DND-41 (cell line): Measurements from ENCODE around the gene PTDSS2.

Experiments
- ATAC-seq: fragments of 200-7000 bp; cut with Tn5 transposase; 3 replicates; pipeline ENCODE4 v1.9.1; 2021; ENCODE audit warnings: low read depth; ENCODE audit not compliant: insufficient read depth
- DNase-seq: peaks from one replicate; pipeline ENCODE4 v3.0.0-alpha.2; 2020
- H2AFZ ChIP-seq: 2 replicates; pipeline ENCODE4 v1.6.0; 2012; ENCODE audit warnings: low read depth, low read length
- H3K27ac ChIP-seq: 2 replicates; pipeline ENCODE4 v1.5.1; 2012; ENCODE audit warnings: low read length, inconsistent platforms
- H3K27me3 ChIP-seq: fragments of 200-600 bp; sonication (generic); 2 replicates; pipeline ENCODE4 v1.6.0; 2012; ENCODE audit warnings: low read length, mild to moderate bottlenecking, inconsistent platforms; ENCODE audit not compliant: insufficient read depth, poor library complexity
- H3K36me3 ChIP-seq: 2 replicates; pipeline ENCODE4 v1.5.1; 2012; ENCODE audit warnings: low read length, inconsistent platforms; ENCODE audit not compliant: insufficient read depth
- H3K4me1 ChIP-seq: 2 replicates; pipeline ENCODE4 v1.5.1; 2012; ENCODE audit warnings: mild to moderate bottlenecking, low read length; ENCODE audit not compliant: insufficient read depth
- H3K4me2 ChIP-seq: 2 replicates; pipeline ENCODE4 v1.6.0; 2012; ENCODE audit warnings: mild to moderate bottlenecking, moderate library complexity, low read length, inconsistent platforms; ENCODE audit not compliant: insufficient read depth
- H3K4me3 ChIP-seq, 2 experiments: fragments of 200-600 bp in 1 of 2; shearing (Covaris generic) in 1 of 2; 2 replicates each; pipeline ENCODE4 v1.5.1; 2012 to 2016; ENCODE audit warnings: inconsistent platforms in 2 of 2, low read length in 2 of 2, mild to moderate bottlenecking in 2 of 2, low read depth in 1 of 2, moderate library complexity in 1 of 2
- H3K79me2 ChIP-seq: 2 replicates; pipeline ENCODE4 v1.6.0; 2012; ENCODE audit warnings: low read length, inconsistent platforms; ENCODE audit not compliant: insufficient read depth
- H3K9ac ChIP-seq: 2 replicates; pipeline ENCODE4 v1.6.0; 2012; ENCODE audit warnings: low read depth, mild to moderate bottlenecking, inconsistent platforms, low read length, moderate library complexity
- H3K9me3 ChIP-seq: 2 replicates; pipeline ENCODE4 v1.5.1; 2012; ENCODE audit warnings: low read length, moderate library complexity, mild to moderate bottlenecking, inconsistent platforms; ENCODE audit not compliant: insufficient read depth, severe bottlenecking
- H4K20me1 ChIP-seq: 2 replicates; pipeline ENCODE4 v1.6.0; 2012; ENCODE audit warnings: low read length; ENCODE audit not compliant: insufficient read depth
- CTCF ChIP-seq: IDR thresholded peaks from 2 replicates; pipeline ENCODE4 v1.5.1; 2012; ENCODE audit warnings: borderline replicate concordance, low read length, moderate library complexity, mild to moderate bottlenecking; ENCODE audit not compliant: poor library complexity, severe bottlenecking; ENCODE audit errors: extremely low read depth
- EZH2 ChIP-seq: IDR thresholded peaks from 3 replicates; pipeline ENCODE4 v1.6.1; 2012; ENCODE audit warnings: borderline replicate concordance, low read depth, mild to moderate bottlenecking, moderate library complexity, low read length, inconsistent platforms; ENCODE audit not compliant: severe bottlenecking

PTDSS2 gene

DNA sequence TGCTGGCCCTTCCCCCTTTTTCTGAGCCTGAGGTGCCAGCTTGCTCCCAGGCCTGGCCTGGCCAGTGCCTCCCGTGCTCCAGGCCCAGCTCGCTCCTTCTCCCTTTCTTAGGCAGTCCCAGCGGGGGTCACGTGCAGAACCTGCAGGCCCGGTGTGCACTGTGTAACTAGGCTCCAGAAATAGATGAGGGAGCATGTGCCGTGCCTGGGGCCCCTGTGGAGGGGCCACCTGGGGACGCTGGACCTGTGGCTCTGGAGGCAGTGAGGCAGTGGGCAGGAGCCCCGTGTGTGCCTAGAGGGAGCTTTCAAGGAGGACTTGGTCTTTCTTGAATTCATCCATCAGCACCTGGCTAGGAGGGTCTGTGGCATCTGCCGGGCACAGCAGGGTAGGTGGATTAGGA is 11.5 kb downstream of the PTDSS2 start:
- no peak overlapping the region for H2AFZ ChIP-seq
- no peak overlapping the region for H3K9ac ChIP-seq
- ATAC-seq (no peak), DNase-seq (no peak)
- H3K79me2 ChIP-seq: peaks cover 29% of the 10 kb centered on the region; the same call in 1 of the 2 replicates
- H3K27ac ChIP-seq: no peak overlapping the region
- no peaks in the 10 kb centered on the region for H3K4me1 ChIP-seq
- H3K4me3 ChIP-seq: no peak overlapping the region
- H4K20me1 ChIP-seq: peaks cover 27% of the 10 kb centered on the region
- no peak for TF ChIP-seq EZH2
- TF ChIP-seq CTCF: no peak
- no peaks in the 10 kb centered on the region for H3K27me3 ChIP-seq
- H3K36me3 ChIP-seq: peaks cover 69% of the 10 kb centered on the region
- no peaks in the 10 kb centered on the region for H3K9me3 ChIP-seq
- no peak overlapping the region for H3K4me2 ChIP-seq

- H3K36me3 ChIP-seq: peaks cover 62% of the 10 kb centered on the region
- H3K4me1 ChIP-seq: no peaks in the 10 kb centered on the region
- H4K20me1 ChIP-seq: peaks cover 23% of the 10 kb centered on the region
- TF ChIP-seq EZH2: no peak
- no peak for TF ChIP-seq CTCF
- DNase-seq (no peak), ATAC-seq (no peak)
- H2AFZ ChIP-seq: no peak overlapping the region
- H3K27me3 ChIP-seq: no peaks in the 10 kb centered on the region
- H3K79me2 ChIP-seq: peaks cover 24% of the 10 kb centered on the region; the same call in 1 of the 2 replicates
- H3K4me2 ChIP-seq: no peak overlapping the region
- no peak overlapping the region for H3K4me3 ChIP-seq
- H3K9me3 ChIP-seq: no peaks in the 10 kb centered on the region
- no peak overlapping the region for H3K9ac ChIP-seq
- no peak overlapping the region for H3K27ac ChIP-seq
Measured at GRCh38 chr11:462107-462890, 12.2 kb downstream of the PTDSS2 start.

DNA sequence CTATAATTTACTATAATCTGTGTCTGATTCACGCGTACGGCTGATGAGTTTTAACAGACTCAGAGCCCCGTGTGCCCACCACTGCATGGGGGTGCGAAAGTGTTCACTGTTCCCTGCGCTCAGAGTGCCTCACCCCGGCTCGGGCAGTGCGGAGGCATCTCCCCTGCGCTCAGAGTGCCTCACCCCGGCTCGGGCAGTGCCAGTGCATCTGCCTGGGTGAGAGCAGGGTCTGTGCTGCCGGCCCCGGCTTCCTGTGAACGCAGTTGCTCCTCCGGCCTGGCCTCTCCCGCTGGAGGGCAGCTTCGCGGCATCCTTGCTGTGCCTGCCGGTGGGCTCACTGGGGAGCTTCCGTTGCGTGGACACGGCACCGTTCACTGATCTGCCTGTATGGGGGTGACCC is 14.2 kb downstream of the PTDSS2 start:
- DNase-seq: no peak
- H2AFZ ChIP-seq: no peak overlapping the region
- no peak overlapping the region for H3K4me3 ChIP-seq
- TF ChIP-seq CTCF: no peak
- no peak for TF ChIP-seq EZH2
- H3K36me3 ChIP-seq: peaks cover 51% of the 10 kb centered on the region
- ATAC-seq: no peak
- H3K4me2 ChIP-seq: no peak overlapping the region
- no peaks in the 10 kb centered on the region for H3K9me3 ChIP-seq
- H4K20me1 ChIP-seq: peaks cover 14% of the 10 kb centered on the region
- no peaks in the 10 kb centered on the region for H3K27me3 ChIP-seq
- H3K4me1 ChIP-seq: no peaks in the 10 kb centered on the region
- no peak overlapping the region for H3K27ac ChIP-seq
- H3K79me2 ChIP-seq: peaks cover 11% of the 10 kb centered on the region; the same call in 1 of the 2 replicates
- H3K9ac ChIP-seq: no peak overlapping the region
